ENCODE measurements around the gene TRRAP.
A peak's percentile ranks its signal among the peaks of the same experiment; 100 is the strongest.

GRCh38 chr7:99033765-99034164 is 155.4 kb downstream of the TRRAP start:
- peak; percentile 13; the same call in 1 of the 2 replicates for TF ChIP-seq POLR2AphosphoS5 (IDR thresholded peaks at IDR 0.05; ENCODE audit: low read depth)
- TF ChIP-seq CTCF (IDR thresholded peaks at IDR 0.05; ENCODE audit: insufficient read depth, low read length), result no peak
- no peak for TF ChIP-seq GABPA (IDR thresholded peaks at IDR 0.05; ENCODE audit: low read depth)
